IPS-NIHi7 (cell line): ENCODE data around the gene HSD17B11.
"Not testable (repeated sequence)": the region's sequence is repeated elsewhere in the genome, so short reads cannot be mapped to it uniquely, and the experiment has no call there.

Source experiments
- DNase-seq: peaks from one replicate; pipeline ENCODE4 v3.0.0; 2012; ENCODE audit warnings: mixed read lengths; ENCODE audit errors: extremely low spot score

Gene HSD17B11

GRCh38 chr4:87359258-87359657 lies 31.7 kb downstream of the HSD17B11 start:
- no peak for DNase-seq

- DNase-seq = no peak
Observed at GRCh38 chr4:87356832-87357526, 34.0 kb downstream of the HSD17B11 start.

DNA sequence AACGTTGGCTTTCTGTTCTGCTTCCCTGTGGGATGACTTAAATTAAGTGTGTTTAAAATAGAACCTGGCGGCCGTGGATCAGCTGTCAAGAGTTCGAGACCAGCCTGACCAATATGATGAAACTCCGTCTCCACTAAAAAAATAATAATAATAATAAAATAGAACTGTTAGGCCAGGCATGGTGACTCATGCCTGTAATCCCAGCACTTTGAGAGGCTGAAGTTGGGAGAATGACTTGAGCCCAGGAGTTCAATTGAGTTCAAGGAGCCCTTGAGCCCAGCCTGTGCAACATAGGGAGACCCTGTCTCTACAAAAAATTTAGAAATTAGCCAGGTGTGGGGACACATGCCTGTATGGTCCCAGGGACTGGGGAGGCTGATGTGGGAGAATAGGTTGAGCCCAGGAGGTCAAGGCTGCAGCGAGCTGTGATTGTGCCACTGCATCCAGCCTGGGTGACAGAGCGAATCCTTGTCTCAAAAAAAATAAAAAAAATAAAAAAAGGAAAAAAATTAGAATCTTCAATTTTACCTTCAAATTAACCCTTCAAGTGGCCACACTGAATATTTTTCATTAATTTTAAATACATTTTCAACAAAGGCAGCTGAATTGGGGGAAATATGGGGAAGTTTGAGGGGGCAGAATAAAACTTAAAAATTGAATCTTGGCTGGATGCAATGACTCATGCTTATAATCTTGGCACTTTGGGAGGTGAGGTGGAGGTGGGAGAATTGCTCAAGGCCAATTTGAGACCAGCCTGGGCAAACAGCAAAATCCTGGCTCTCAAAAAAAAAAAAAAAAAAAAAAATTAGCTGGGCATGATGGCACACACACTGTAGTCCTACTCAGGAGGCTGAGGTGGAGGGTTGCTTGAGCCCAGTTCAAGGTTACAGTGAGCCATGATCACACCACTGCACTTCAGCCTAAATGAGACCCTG lies 36.6 kb downstream of the HSD17B11 start:
- no peak for DNase-seq

- peak; percentile 50 for DNase-seq
Observed at GRCh38 chr4:87353592-87353991, 37.4 kb downstream of the HSD17B11 start.

DNA sequence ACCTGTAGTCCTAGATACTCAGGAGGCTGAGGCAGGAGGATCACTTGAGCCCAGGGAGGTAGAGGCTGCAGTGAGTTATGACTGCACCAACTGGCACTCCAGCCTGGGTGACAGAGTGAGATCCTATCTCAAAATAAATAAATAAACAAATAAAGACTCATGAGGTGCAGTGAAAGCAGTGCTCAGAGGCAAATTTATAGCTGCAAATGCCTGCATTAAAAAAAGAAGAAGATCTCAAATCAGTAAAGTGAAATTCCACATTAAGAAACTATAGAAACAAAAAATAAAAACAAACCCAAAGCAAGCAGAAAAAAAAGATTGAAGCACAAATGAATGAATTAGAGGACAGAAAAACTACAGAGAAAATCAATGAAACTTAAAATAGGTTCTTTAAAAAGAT lies 45.8 kb downstream of the HSD17B11 start:
- no peak for DNase-seq

- no peak for DNase-seq
Observed at GRCh38 chr4:87342872-87343271, 48.1 kb downstream of the HSD17B11 start.

- not testable (repeated sequence) for DNase-seq
Observed at GRCh38 chr4:87341954-87342635, 48.9 kb downstream of the HSD17B11 start.

- no peak for DNase-seq
Observed at GRCh38 chr4:87339440-87339839, 51.5 kb downstream of the HSD17B11 start.

GRCh38 chr4:87337361-87337760 lies 53.6 kb downstream of the HSD17B11 start:
- no peak for DNase-seq

- DNase-seq = no peak
Observed at GRCh38 chr4:87333267-87333666, 57.7 kb downstream of the HSD17B11 start.

DNA sequence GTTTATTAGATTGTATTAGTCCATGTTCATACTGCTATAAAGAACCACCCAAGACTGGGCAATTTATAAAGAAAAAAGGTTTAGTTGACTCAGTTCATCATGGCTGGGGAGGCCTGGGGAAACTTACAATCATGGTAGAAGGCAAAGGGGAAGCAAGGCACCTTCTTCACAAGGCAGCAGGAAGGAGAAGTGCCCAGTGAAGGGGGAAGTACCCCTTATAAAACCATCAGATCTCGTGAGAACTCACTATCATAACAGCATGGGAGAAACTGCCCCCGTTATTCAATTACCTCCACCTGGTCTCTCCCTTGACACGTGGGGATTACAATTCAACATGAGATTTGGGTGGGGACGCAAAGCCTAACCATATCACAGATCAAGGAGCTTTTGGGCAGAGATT lies 60.2 kb downstream of the HSD17B11 start:
- no peak for DNase-seq

DNA sequence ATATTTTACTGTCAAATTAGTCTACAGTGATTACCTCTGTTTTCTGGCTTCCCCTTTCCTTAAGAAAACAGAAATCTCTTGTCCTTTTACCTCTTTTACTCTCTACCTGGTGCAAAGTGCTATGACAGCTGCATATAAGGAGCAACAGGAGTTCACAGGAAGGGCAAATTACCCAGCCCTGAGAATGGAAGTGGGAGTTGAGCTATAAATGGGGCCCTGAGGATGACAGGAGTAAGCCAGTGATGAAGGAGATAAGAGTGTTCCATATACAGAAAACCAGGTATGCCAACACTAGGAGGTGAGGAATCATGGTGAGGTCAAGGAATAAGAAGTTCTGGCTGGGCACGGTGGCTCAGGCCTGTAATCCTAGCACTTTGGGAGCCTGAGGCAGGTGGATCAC lies 63.9 kb downstream of the HSD17B11 start:
- DNase-seq = no peak

DNA sequence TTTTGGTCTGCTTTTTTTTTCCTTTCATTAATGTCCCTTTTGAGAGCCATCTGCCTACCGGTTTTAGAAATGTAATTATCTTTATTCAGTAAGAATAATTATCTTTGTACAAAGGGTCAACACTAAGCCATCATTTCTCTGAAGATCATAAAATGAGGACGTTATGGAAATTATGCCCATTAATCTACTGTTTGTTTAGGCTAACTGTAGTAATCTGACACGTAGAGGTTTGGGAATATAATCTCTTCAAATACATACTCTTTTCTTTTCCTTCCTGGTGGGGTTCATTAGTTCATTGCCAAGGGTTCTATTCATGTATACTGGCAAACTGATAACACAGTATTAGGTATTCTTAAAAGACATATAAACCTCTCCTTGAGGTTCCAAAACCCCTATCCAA lies 64.5 kb downstream of the HSD17B11 start:
- DNase-seq = no peak

DNA sequence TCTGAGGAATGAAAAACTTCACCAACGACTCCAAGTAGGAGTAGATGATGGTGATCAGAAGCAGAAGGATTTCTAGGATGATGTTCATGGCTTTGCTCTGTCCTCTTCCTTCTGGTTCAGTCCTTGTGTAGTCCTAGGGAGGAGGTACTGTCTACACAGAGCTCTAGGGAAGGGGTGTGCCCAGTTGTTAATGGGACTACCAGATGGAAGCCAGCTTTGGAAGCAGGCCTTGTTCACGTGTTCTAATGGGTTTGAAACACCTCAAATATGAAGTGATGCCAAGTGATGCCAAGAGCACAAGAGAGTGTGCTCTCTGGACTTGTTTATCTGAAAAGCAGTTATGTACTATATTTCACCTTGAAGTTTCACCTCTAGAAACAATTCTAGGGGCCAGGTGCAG lies 68.2 kb downstream of the HSD17B11 start, which contains the start of gene HSD17B13:
Gene HSD17B13, minus strand, starts transcription at position 129 of the 400 bp plus-strand sequence. Its CDS starts 41 bp downstream, at position 88.
- DNase-seq = no peak

GRCh38 chr4:87321888-87322287 lies 69.1 kb downstream of the HSD17B11 start:
- DNase-seq = no peak

DNA sequence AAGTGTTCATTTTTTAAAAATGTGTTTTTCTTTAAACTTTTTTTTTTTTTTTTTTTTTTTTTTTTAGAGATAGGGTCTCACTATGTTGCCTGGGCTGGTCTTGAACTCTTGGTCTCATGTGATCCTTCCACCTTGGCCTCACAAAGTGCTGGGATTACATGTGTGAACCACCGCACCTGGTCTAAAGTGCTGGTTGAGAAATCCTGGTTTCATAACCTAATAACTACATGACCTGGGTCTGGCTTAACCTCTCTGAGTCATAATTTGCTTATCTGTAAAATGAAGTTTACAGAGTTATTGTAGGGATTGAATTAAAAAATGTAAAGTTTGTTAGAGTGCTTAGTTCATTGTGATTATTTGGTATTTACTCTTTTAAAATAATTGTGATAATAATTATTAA lies 73.5 kb downstream of the HSD17B11 start:
- DNase-seq = no peak

- no peak for DNase-seq
Observed at GRCh38 chr4:87316961-87317360, 74.0 kb downstream of the HSD17B11 start.

- not testable (repeated sequence) for DNase-seq
Observed at GRCh38 chr4:87315000-87315399, 76.0 kb downstream of the HSD17B11 start.

DNA sequence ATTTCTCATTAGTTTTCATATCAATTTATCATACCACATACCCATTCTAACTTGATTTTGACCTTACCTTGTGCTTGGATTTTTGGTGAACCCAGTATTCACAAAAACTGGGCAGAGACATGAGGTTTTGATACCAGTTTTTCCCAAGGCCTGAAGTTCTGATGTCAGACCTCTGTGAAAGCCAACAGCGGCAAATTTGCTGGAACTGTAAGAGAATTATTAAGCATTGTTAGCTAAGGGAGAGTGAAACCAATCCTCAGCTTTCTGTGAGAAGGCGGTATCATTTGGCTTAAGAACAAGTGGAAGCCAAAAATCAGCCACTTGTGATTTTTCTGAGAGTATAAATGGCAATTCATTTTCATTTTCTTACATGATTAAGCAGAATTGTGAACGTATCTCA lies 77.2 kb downstream of the HSD17B11 start:
- no peak for DNase-seq

DNA sequence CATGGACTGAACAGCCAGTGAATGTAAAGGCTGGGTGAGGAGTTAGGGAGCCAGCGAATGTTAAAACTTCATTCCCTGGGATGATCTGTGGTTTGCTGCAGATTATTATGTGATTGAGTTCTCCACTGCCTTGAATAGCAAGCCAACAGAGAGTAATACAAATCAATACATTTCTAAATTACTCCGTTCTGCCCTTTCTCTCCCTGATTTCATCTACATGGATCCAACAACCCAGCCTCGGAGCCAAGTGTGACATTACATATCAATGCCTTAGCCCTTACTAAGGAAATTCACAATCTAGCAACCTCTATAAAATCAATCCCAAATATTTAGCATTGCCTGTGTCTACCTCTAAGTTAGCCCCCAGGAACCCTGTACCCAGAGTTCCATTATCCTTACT lies 79.3 kb downstream of the HSD17B11 start:
- no peak for DNase-seq

DNA sequence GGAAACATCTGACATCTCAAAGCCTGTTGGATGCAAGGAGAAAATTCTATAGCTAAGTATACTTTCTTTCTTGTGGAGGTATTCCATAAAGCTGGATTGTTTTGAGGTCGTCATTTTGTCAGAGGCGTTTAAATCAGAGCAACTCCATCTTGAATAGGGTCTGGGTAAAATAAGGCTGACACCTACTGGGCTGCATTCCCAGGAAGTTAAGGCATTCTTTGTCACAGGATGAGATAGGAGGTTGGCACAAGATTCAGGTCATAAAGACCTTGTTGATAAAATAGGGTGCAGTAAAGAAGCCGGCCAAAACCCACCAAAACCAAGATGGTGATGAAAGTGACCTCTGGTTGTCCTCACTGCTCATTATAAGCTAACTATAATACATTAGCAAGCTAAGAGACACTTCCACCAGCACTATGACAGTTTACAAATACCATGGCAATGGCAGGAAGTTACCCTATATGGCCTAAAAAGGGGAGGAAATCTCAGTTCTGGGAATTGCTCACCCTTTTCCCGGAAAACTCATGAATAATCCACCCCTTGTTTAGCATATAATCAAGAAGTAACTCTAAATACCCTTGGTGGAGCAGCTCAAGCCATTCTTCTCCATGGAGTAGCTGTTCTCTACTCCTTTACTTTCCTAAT lies 80.2 kb downstream of the HSD17B11 start:
- DNase-seq = no peak

DNA sequence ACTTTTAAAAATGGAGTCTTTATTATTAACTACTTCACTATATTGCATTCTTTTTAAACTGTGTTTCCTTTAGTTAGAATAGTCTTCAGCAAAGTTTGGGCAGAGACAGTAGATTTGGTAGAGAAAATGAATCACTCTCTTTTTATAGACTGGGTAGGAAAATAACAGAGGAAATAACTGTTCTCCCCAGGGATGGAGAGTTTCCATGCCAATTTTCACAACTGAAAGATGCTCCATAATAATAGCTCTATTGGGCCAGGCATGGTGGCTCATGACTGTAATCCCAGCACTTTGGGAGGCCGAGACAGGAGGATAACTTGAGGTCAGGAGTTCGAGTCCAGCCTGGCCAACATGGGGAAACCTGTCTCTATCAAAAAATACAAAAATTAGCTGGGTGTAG lies 81.4 kb downstream of the HSD17B11 start:
- no peak for DNase-seq
